Thymus (tissue), 11 donors: Measurements from ENCODE around the gene NSMCE4A. TPM values are rescaled to one million over a fixed set of nuclear protein-coding genes. Genes with fewer than 3 reads are reported as not detected.
"Not testable (repeated sequence)": the region's sequence is repeated elsewhere in the genome, so short reads cannot be mapped to it uniquely, and the experiment has no call there.

Experiments used
- DNase-seq, 9 donors: peaks; one replicate each; pipeline ENCODE4 v3.0.0-alpha.2; 2013; ENCODE audit warnings: low spot score in 9 of 9, low read depth in 6 of 9, missing footprints in 1 of 9
- H3K27ac ChIP-seq, 2 donors: one replicate each; pipeline ENCODE4 v1.5.1; 2013; ENCODE audit warnings: control low read depth in 1 of 2, low read depth in 1 of 2, low read length in 1 of 2, mild to moderate bottlenecking in 1 of 2, moderate library complexity in 1 of 2
- H3K27me3 ChIP-seq, 2 donors: one replicate each; pipeline ENCODE4 v1.5.1; 2013; ENCODE audit warnings: low read length in 1 of 2; ENCODE audit not compliant: control insufficient read depth in 2 of 2, insufficient read depth in 1 of 2
- H3K36me3 ChIP-seq, 2 donors: one replicate each; pipeline ENCODE4 v1.5.1; 2013; ENCODE audit warnings: low read length in 1 of 2, mild to moderate bottlenecking in 1 of 2, moderate library complexity in 1 of 2; ENCODE audit not compliant: control insufficient read depth in 2 of 2, insufficient read depth in 2 of 2
- H3K4me1 ChIP-seq, 2 donors: one replicate each; pipeline ENCODE4 v1.5.1; 2013; ENCODE audit warnings: low read length in 2 of 2; ENCODE audit not compliant: control insufficient read depth in 2 of 2, insufficient read depth in 2 of 2
- H3K4me3 ChIP-seq, 2 donors: one replicate each; pipeline ENCODE4 v1.5.1; 2013; ENCODE audit warnings: low read length in 2 of 2, control low read depth in 1 of 2, mild to moderate bottlenecking in 1 of 2
- H3K9me3 ChIP-seq, 2 donors: one replicate each; pipeline ENCODE4 v1.5.1; 2013; ENCODE audit warnings: low read length in 1 of 2, mild to moderate bottlenecking in 1 of 2; ENCODE audit not compliant: control insufficient read depth in 2 of 2, insufficient read depth in 1 of 2
- WGBS: extraction: QIAGEN DNeasy Blood & Tissue Kit; methylation state at CpG from one replicate; pipeline ENCODE4 v1.1.7; 2013; 5-methylcytosine and 5-hydroxymethylcytosine counted together
- polyA plus RNA-seq: library from polyadenylated mRNA; stranded (reverse); fragments of 200-250 nt; gene quantifications from one replicate; pipeline ENCODE4 v1.2.3, GENCODE V29; 2013
- total RNA-seq: library from RNA; stranded (reverse); fragments of 120-200 nt; gene quantifications from one replicate; pipeline ENCODE4 v1.2.4, GENCODE V29; 2013
- donor health status: healthy.

Gene NSMCE4A
- total and polyA plus RNA-seq, 2 donors, result 81.5 to 131 TPM

DNA sequence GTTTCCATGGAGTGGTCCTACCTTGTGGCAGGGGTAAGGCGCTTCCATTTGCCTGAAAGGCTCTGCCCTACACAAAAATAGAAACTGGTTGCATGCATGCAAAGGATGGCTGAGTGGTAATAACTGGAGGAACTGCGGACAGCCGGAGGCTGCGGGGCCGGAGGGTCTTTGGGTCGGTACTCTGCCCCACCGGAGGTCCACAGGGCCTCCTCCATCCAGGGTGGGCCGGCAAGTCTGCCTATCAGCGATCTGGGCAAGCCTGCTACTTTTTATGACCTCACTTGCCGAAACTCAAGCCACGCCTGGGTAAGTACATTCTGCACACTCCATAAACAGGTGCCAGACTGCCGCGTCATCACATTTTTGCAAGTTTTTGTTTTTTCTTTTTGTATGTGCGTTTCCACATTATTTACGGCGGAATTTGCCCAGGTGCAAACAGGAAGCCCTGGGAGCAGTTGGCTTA lies 44.0 kb upstream of the NSMCE4A start:
- WGBS, result 83% methylated on average over 16 of the region's 16 CpGs
- H3K4me1 ChIP-seq, result peaks cover 0 to 2% of the 10 kb centered on the region in 2 donors
- H3K4me3 ChIP-seq, result no peak overlapping the region
- no peaks in the 10 kb centered on the region for H3K9me3 ChIP-seq
- H3K27ac ChIP-seq, result no peak overlapping the region
- peaks cover 0 to 10% of the 10 kb centered on the region in 2 donors for H3K27me3 ChIP-seq
- no peaks in the 10 kb centered on the region for H3K36me3 ChIP-seq
- no peak for DNase-seq

GRCh38 chr10:122018491-122018890 lies 43.5 kb upstream of the NSMCE4A start:
- Histone ChIP-seq H3K4me3 (no peak overlapping the region), H3K27me3 (peaks cover 0 to 10% of the 10 kb centered on the region in 2 donors), H3K36me3 (no peaks in the 10 kb centered on the region), H3K27ac (no peak overlapping the region), H3K9me3 (no peaks in the 10 kb centered on the region), H3K4me1 (peaks cover 0 to 2% of the 10 kb centered on the region in 2 donors)
- no peak for DNase-seq
- 67% methylated on average over 7 of the region's 7 CpGs for WGBS

- not testable (repeated sequence) for H3K27ac ChIP-seq, H3K4me3 ChIP-seq, H3K4me1 ChIP-seq
Observed at GRCh38 chr10:122017926-122018325, 42.9 kb upstream of the NSMCE4A start.

DNA sequence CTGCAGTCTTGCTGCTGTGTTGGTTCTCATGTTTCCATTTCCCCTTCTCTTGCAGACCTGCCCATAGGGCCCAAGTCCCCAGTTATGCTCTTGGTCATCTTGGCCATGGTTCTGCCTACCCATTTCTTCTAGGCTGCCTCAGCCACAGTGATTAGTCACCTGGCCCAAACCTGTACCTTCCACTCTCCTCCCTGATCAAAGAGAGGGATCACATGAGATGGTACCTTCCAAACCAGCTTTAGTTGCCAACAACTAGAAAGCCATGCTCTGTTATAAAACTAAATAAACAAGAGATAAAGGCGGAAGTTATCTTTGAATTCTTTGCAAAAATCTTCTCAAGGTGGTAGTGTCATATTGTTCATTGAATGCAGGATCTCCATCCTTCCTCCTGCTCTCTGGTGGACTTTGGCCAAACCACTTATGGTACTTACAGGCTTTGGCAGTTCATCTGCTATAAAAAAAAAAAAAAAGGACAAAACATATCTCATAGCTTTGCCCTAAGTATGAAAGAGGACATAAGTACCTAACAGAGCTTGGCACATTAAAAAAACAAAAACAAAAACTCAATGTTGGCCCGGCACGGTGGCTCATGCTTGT lies 39.7 kb upstream of the NSMCE4A start:
- no peaks in the 10 kb centered on the region for H3K9me3 ChIP-seq
- H3K4me3 ChIP-seq, result no peak overlapping the region
- H3K27ac ChIP-seq, result no peak overlapping the region
- 76% methylated on average over 3 of the region's 3 CpGs for WGBS
- H3K4me1 ChIP-seq, result peaks cover 0 to 2% of the 10 kb centered on the region in 2 donors
- H3K36me3 ChIP-seq, result no peaks in the 10 kb centered on the region
- DNase-seq, result no peak
- H3K27me3 ChIP-seq, result peaks cover 0 to 10% of the 10 kb centered on the region in 2 donors

More at GRCh38 chr10:122017926-122018325, 42.9 kb upstream of the NSMCE4A start:
- H3K27me3 ChIP-seq, result peaks cover 0 to 10% of the 10 kb centered on the region in 2 donors
- WGBS, result 83% methylated on average over 4 of the region's 4 CpGs
- H3K36me3 ChIP-seq, H3K9me3 ChIP-seq, DNase-seq: not testable (repeated sequence)

GRCh38 chr10:122013311-122013780 lies 38.3 kb upstream of the NSMCE4A start:
- no peaks in the 10 kb centered on the region for H3K36me3 ChIP-seq
- DNase-seq, result no peak

GRCh38 chr10:122012731-122013130 lies 37.7 kb upstream of the NSMCE4A start:
- no peak for DNase-seq
- H3K27me3 ChIP-seq, result no peaks in the 10 kb centered on the region
- no peak overlapping the region for H3K27ac ChIP-seq
- no peaks in the 10 kb centered on the region for H3K4me1 ChIP-seq
- H3K4me3 ChIP-seq, result no peak overlapping the region
- no peaks in the 10 kb centered on the region for H3K9me3 ChIP-seq
- 90% methylated on average over 5 of the region's 5 CpGs for WGBS
- H3K36me3 ChIP-seq, result no peaks in the 10 kb centered on the region

More at GRCh38 chr10:122013311-122013780, 38.3 kb upstream of the NSMCE4A start:
- H3K27me3 ChIP-seq, result no peaks in the 10 kb centered on the region
- no peak overlapping the region for H3K4me3 ChIP-seq
- H3K4me1 ChIP-seq, result no peaks in the 10 kb centered on the region
- 84% methylated on average over 8 of the region's 8 CpGs for WGBS
- H3K9me3 ChIP-seq, result no peaks in the 10 kb centered on the region
- no peak overlapping the region for H3K27ac ChIP-seq

DNA sequence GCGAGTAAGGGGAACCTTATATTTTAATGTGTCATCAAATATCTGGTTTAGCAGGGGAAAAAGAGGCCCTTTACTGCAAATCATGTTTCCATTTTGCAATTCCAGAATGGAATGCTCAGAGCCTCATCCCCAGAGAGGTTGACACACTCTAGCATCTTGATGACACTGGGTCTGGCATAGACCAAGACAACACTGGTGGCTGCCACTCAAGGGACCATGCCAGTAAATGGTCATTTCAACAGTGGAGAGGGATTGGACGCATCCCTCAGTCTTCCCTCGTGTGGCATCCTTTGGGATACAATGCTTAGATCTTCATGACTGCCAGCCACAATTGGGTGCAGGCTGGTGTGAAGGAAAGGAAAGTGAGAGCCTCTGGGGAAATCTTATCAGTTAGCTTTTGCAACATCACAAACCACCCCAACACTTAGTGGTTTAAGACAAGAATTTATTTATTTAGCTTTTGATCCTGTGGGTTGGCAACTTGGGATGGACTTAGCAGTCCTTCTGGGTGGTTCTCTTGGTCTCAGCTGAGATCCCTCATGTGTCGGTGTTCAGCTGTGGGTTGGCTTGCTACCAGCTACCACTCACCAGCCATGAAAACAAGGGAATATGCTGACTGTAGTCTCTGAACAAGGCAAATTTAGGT lies 35.5 kb upstream of the NSMCE4A start:
- Histone ChIP-seq H3K36me3 (no peaks in the 10 kb centered on the region), H3K4me1 (no peaks in the 10 kb centered on the region), H3K27me3 (no peaks in the 10 kb centered on the region), H3K27ac (no peak overlapping the region), H3K9me3 (no peaks in the 10 kb centered on the region), H3K4me3 (no peak overlapping the region)
- DNase-seq, result no peak
- WGBS, result 92% methylated on average over 4 of the region's 4 CpGs

GRCh38 chr10:122007415-122007814 lies 32.4 kb upstream of the NSMCE4A start:
- DNase-seq, result no peak
- Histone ChIP-seq H3K36me3 (no peaks in the 10 kb centered on the region), H3K27ac (no peak overlapping the region), H3K27me3 (no peaks in the 10 kb centered on the region), H3K4me3 (no peak overlapping the region), H3K9me3 (no peaks in the 10 kb centered on the region), H3K4me1 (no peaks in the 10 kb centered on the region)
- 67% methylated on average over 3 of the region's 3 CpGs for WGBS

DNA sequence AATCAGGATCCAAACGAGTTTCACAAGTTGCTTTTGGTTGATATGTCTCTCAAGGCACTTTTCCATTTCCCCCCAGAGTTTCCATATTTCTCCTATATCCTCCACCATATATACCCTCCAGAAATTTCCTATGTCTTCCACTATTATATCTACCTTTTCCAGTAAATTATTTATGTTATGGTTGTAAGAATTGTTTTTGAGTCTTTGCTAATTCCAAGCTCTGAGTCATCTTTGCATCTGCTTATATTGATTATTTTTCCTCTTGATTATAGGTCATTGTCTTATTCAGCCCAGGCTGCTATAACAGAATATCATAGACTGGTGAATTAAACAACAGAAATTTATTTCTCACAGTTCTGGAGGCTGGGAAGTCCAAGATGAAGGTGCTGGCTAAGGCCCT lies 26.7 kb upstream of the NSMCE4A start:
- 68% methylated on average over 1 of the region's 1 CpG for WGBS

More for the DNA sequence above, 26.7 kb upstream of the NSMCE4A start:
- Histone ChIP-seq H3K9me3 (no peaks in the 10 kb centered on the region), H3K36me3 (no peaks in the 10 kb centered on the region), H3K4me3 (no peak overlapping the region), H3K27me3 (no peaks in the 10 kb centered on the region), H3K4me1 (no peaks in the 10 kb centered on the region), H3K27ac (no peak overlapping the region)
- DNase-seq, result no peak
